Caco-2 (cell line): ENCODE measurements around the gene PTPRN2. TPM values are rescaled to one million over a fixed set of nuclear protein-coding genes. Genes with fewer than 3 reads are reported as not detected.

Source experiments
- BruUV-seq: library from RNA; stranded (reverse); fragments of 400-500 nt; replicated peaks from 2 replicates; lab custom pipeline; 2021; lab: Mats Ljungman, UMichigan
- CTCF ChIA-PET: fragments of 300-600 bp; sonication (Branson Sonifier 250); formaldehyde crosslinking; loops from one replicate; lab custom pipeline; 2022; ENCODE audit warnings: antibody characterized with exemption; lab: Charles Lee
- POLR2A ChIA-PET: fragments of 300-600 bp; sonication (Branson Sonifier 250); formaldehyde crosslinking; loops from one replicate; lab custom pipeline; 2022; ENCODE audit warnings: antibody characterized with exemption; lab: Charles Lee
- DNase-seq, 2 experiments: peaks; one replicate each; pipeline versions ENCODE4 v3.0.0 to v3.0.0-alpha.2; 2020 to 2022
- H3K27me3 ChIP-seq: replicated peaks from 2 replicates; pipeline ENCODE4 v1.6.0; 2011; ENCODE audit warnings: low read length; ENCODE audit not compliant: control insufficient read depth, insufficient read depth
- H3K36me3 ChIP-seq: 2 replicates; pipeline ENCODE4 v1.5.1; 2011; ENCODE audit warnings: low read length; ENCODE audit not compliant: control insufficient read depth, insufficient read depth
- H3K4me1 ChIP-seq: fragments of 250-450 bp; sonication (Bioruptor Pico); 2 replicates; pipeline ENCODE4 v1.5.1; 2020; ENCODE audit warnings: mild to moderate bottlenecking
- H3K4me3 ChIP-seq: 2 replicates; pipeline ENCODE4 v1.5.1; 2011; ENCODE audit warnings: low read depth, mild to moderate bottlenecking, control low read depth, low read length
- H3K9me3 ChIP-seq: fragments of 250-450 bp; sonication (Bioruptor Pico); 2 replicates; pipeline ENCODE4 v1.5.1; 2020; ENCODE audit warnings: mild to moderate bottlenecking, moderate library complexity
- H3K27ac Mint-ChIP-seq: one replicate; pipeline ENCODE4 v1.8.0; 2022; ENCODE audit warnings: mixed read lengths; ENCODE audit not compliant: unreplicated experiment
- H3K27me3 Mint-ChIP-seq: one replicate; pipeline ENCODE4 v1.8.0; 2022; ENCODE audit warnings: mixed read lengths; ENCODE audit not compliant: insufficient read depth, unreplicated experiment
- H3K36me3 Mint-ChIP-seq: one replicate; pipeline ENCODE4 v1.8.0; 2022; ENCODE audit warnings: mild to moderate bottlenecking, mixed read lengths; ENCODE audit not compliant: insufficient read depth, unreplicated experiment
- H3K4me1 Mint-ChIP-seq: one replicate; pipeline ENCODE4 v1.8.0; 2022; ENCODE audit warnings: low read depth, mixed read lengths; ENCODE audit not compliant: unreplicated experiment
- H3K4me3 Mint-ChIP-seq: one replicate; pipeline ENCODE4 v1.8.0; 2022; ENCODE audit warnings: mild to moderate bottlenecking, moderate library complexity, mixed read lengths; ENCODE audit not compliant: unreplicated experiment
- H3K9me3 Mint-ChIP-seq: one replicate; pipeline ENCODE4 v1.8.0; 2022; ENCODE audit warnings: mixed read lengths; ENCODE audit not compliant: unreplicated experiment
- intact Hi-C: fragments of 100-400 bp; cut with micrococcal nuclease; formaldehyde crosslinking; loops from one replicate; pipeline ENCODE4 v1.10.0; 2022; ENCODE audit not compliant: unreplicated experiment
- total RNA-seq: library from RNA; stranded (reverse); gene quantifications from 2 replicates; pipeline ENCODE4 v1.2.3, GENCODE V29; 2022
- TF ChIP-seq, protein P1 (sequence below), 2 experiments: fragments of 200-600 bp in 1 of 2; IDR thresholded peaks; 1 replicate in 1 of 2; 2 replicates in 1 of 2; pipeline versions ENCODE4 v1.5.1 to v1.8.0; 2011 to 2022; ENCODE audit warnings: antibody characterized with exemption in 1 of 2, control low read depth in 1 of 2, inconsistent platforms in 1 of 2, low read depth in 1 of 2, low read length in 1 of 2, mild to moderate bottlenecking in 1 of 2, moderate library complexity in 1 of 2; ENCODE audit not compliant: insufficient read depth in 1 of 2, severe bottlenecking in 1 of 2, unreplicated experiment in 1 of 2

PTPRN2 gene
- total RNA-seq, 1 experiment from 2014 or later = 1.4 TPM

DNA sequence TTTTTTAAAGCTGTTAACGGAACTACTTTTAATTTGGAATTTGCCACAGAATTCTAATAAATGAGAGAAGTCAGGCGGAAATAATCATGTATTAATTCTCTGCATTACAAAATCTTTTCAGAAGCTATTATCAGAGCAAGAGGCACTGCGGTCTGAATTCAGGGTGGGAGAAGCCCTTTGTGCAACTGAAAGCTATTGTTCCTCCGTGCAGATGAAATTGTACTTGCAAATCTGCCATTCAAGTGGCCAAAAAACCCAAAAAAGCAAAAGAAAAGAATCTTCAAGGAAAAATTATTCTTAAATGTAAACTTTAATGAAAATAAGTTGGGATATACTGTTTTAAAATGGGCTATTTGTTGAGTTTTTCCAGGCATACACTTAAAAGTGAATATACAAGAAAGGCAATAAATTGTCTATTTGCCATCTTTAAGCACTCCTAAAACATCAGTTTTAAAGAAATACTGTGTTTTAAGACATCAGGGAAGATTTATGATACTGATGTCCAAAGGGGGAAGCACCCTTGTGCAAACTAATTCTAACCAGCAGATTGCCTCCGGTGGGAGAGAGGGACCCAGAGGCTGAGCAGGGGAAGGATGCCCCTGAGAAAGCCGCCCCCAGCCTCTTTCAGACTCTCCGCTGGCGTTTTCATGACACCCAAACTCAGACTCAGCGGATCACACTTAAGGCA, 899.6 kb downstream of the PTPRN2 start:
- no peak overlapping the region for H3K4me3 Mint-ChIP-seq
- no peak for DNase-seq
- TF ChIP-seq, protein P1, sequence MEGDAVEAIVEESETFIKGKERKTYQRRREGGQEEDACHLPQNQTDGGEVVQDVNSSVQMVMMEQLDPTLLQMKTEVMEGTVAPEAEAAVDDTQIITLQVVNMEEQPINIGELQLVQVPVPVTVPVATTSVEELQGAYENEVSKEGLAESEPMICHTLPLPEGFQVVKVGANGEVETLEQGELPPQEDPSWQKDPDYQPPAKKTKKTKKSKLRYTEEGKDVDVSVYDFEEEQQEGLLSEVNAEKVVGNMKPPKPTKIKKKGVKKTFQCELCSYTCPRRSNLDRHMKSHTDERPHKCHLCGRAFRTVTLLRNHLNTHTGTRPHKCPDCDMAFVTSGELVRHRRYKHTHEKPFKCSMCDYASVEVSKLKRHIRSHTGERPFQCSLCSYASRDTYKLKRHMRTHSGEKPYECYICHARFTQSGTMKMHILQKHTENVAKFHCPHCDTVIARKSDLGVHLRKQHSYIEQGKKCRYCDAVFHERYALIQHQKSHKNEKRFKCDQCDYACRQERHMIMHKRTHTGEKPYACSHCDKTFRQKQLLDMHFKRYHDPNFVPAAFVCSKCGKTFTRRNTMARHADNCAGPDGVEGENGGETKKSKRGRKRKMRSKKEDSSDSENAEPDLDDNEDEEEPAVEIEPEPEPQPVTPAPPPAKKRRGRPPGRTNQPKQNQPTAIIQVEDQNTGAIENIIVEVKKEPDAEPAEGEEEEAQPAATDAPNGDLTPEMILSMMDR (IDR thresholded peaks at IDR 0.05; ENCODE audit: insufficient read depth in 1 of 2, low read depth in 1 of 2, low read length in 1 of 2, severe bottlenecking in 1 of 2, unreplicated experiment in 1 of 2) = no peak
- no peaks in the 10 kb centered on the region for H3K4me1 Mint-ChIP-seq
- Histone ChIP-seq H3K36me3 (no peaks in the 10 kb centered on the region), H3K27me3 (no peaks in the 10 kb centered on the region), H3K4me3 (no peak overlapping the region), H3K9me3 (no peaks in the 10 kb centered on the region), H3K4me1 (peaks cover 3% of the 10 kb centered on the region; the same call in 1 of the 2 replicates)
- ChIA-PET CTCF (no interaction called here), POLR2A (no interaction called here)
- no peaks in the 10 kb centered on the region for H3K36me3 Mint-ChIP-seq
- intact Hi-C loops = no loop called here
- no peak overlapping the region for H3K27ac Mint-ChIP-seq
- no peaks in the 10 kb centered on the region for H3K27me3 Mint-ChIP-seq
- no TSS peak for BruUV-seq
- H3K9me3 Mint-ChIP-seq = no peaks in the 10 kb centered on the region

DNA sequence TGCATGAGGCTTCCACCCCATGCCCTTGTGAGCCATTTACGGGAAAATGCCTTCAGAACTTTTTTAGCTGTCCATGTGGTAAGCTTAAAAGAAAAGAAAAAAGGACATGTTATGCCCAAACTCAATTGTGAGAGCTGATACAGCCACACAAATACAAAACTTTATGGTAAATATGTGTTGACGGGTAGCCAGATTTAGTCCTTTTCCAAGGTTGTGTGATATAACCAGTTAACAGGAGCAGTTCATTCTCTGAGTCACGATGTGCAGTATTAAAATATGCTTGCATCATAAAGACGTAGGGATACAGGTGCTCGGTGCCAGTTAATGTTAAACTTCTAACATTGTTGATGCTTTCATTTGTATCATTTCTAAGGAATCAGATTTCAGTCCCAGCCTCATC, 900.5 kb downstream of the PTPRN2 start:
- H3K27me3 ChIP-seq = no peaks in the 10 kb centered on the region
- ChIA-PET CTCF (no interaction called here), POLR2A (no interaction called here)
- intact Hi-C loops = no loop called here
- Mint-ChIP-seq H3K27me3 (peaks cover 2% of the 10 kb centered on the region), H3K4me3 (no peak overlapping the region), H3K4me1 (no peaks in the 10 kb centered on the region), H3K9me3 (no peaks in the 10 kb centered on the region), H3K36me3 (no peaks in the 10 kb centered on the region), H3K27ac (no peak overlapping the region)
- no peak overlapping the region for H3K4me3 ChIP-seq
- no peaks in the 10 kb centered on the region for H3K9me3 ChIP-seq
- no TSS peak for BruUV-seq
- DNase-seq = no peak
- H3K36me3 ChIP-seq = no peaks in the 10 kb centered on the region
- peaks cover 3% of the 10 kb centered on the region; the same call in 1 of the 2 replicates for H3K4me1 ChIP-seq
- TF ChIP-seq, protein P1 (IDR thresholded peaks at IDR 0.05; ENCODE audit: insufficient read depth in 1 of 2, low read depth in 1 of 2, low read length in 1 of 2, severe bottlenecking in 1 of 2, unreplicated experiment in 1 of 2) = no peak

DNA sequence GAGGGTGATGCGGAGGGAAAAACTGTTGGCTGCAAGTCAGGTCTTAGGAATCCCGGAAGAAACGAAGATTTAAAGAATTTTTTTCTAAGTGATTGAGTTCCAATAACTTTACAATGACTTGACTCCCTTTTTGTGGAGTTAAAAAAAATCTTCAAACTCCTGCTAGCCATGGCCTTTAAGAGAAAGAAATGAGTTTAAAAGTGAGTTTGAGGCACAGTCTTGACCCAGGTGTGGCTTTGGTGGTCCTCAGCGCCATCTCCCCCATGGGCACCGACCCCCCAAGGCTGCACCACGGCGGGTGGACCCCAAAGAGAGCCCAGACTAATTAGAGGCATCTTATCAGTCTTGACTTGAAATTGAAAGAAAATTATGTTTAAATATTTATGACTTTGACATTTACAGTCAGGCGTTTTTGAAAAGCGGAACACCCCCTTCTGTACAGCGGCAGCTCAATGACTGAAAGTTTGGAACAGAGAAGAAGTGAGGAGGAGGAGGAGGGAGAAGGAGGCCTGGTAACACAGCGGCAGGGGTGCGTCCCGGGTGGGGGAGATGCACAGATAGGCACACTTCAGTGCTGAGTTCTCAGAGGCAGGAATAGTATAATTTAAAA, 901.2 kb downstream of the PTPRN2 start:
- POLR2A ChIA-PET = no interaction called here

More for the DNA sequence above, 901.2 kb downstream of the PTPRN2 start:
- Mint-ChIP-seq H3K4me1 (no peaks in the 10 kb centered on the region), H3K36me3 (no peaks in the 10 kb centered on the region), H3K4me3 (no peak overlapping the region), H3K9me3 (no peaks in the 10 kb centered on the region), H3K27ac (no peak overlapping the region), H3K27me3 (peaks cover 2% of the 10 kb centered on the region)
- Histone ChIP-seq H3K36me3 (no peaks in the 10 kb centered on the region), H3K9me3 (no peaks in the 10 kb centered on the region), H3K27me3 (no peaks in the 10 kb centered on the region), H3K4me1 (peaks cover 3% of the 10 kb centered on the region; the same call in 1 of the 2 replicates), H3K4me3 (no peak overlapping the region)
- no TSS peak for BruUV-seq
- intact Hi-C loops = no loop called here
- CTCF ChIA-PET = no interaction called here
- TF ChIP-seq, protein P1 (IDR thresholded peaks at IDR 0.05; ENCODE audit: insufficient read depth in 1 of 2, low read depth in 1 of 2, low read length in 1 of 2, severe bottlenecking in 1 of 2, unreplicated experiment in 1 of 2) = no peak
- no peak for DNase-seq
